Measurements from ENCODE around the gene NCBP1.
A peak's percentile ranks its signal among the peaks of the same experiment; 100 is the strongest.
"Not testable (repeated sequence)": the region's sequence is repeated elsewhere in the genome, so short reads cannot be mapped to it uniquely, and the experiment has no call there.

Gene NCBP1

DNA sequence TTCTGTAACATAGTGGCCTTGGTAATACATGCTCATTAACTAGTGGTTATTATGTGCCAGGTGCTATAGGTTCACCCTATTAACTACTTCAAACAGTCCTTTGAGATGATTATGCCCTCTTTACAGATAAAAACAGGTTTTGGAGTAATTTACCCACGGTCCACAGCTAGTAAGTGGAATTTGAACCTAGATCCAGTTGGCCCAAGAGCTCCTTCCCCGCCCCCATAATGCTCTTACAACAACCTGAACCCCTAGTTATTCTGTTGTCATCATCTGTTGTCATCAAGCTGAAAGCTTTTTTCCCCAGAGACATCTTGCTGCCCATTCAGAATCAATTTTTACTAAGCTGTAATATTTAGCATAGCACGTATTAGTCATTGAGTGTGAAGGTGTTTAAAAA, 40.3 kb downstream of the NCBP1 start:
- no peak for DNase-seq

DNA sequence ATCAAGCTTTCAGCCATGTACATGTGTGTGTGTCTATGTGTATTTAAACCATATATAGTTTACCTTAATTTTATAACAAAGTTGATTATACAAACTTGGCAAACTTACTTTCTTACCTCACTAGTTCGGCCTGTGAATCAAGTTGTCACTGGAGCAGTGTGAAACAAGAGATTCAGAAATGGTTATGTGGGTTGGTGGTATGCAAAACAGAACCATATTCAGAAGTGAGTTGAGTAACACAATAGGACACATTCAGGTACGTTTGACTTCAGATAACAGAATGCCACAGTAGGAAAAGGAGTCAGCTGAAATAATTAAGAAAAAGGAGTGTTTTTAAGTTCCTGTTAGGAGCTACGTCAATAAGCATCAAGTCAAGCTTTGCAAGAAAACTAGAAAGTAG, 42.0 kb downstream of the NCBP1 start:
- DNase-seq = no peak

DNA sequence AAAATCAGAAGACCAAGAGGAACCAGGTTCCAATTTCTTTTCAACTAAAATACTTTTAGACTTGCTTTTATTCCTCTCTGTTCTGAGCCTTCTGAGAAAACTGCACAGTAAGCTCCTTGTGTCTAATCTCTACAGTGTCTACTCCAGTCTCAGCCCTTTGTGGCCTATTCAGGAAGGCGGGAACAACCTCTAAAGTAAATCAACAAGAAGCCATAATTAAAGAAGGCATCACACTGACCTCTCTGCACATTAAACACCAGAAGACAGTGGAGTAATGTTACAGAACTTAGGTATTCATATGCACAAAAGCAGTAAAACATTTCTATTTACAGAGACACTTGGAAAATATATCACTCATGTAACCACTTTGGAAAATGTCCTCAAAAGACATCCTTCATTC, 48.6 kb downstream of the NCBP1 start:
- DNase-seq = no peak

DNA sequence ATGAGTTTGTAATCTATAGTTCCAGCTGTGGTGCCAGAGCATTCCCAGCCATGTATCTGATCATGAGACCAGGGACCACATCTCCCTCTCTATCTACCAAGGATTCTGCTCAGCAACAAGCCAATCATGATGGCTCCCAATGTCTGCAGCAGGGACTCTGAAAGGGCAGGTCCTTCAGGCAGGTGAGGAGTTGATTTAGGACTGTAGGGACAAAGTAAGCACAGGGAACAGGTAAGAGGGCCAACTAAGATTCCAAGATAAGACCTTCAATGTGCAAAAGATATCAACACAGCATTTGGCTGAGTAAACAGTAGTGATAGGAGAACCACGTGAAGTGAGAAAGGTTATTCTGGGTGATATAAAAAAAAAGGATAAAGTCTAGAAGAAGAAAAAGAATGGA, 55.0 kb downstream of the NCBP1 start:
- DNase-seq = no peak

- DNase-seq = no peak
Measured at GRCh38 chr9:97689401-97690180, 56.0 kb downstream of the NCBP1 start.

- no peak for DNase-seq
Measured at GRCh38 chr9:97694769-97695168, 61.1 kb downstream of the NCBP1 start.

GRCh38 chr9:97695390-97695789, 61.8 kb downstream of the NCBP1 start:
- no peak for DNase-seq

DNA sequence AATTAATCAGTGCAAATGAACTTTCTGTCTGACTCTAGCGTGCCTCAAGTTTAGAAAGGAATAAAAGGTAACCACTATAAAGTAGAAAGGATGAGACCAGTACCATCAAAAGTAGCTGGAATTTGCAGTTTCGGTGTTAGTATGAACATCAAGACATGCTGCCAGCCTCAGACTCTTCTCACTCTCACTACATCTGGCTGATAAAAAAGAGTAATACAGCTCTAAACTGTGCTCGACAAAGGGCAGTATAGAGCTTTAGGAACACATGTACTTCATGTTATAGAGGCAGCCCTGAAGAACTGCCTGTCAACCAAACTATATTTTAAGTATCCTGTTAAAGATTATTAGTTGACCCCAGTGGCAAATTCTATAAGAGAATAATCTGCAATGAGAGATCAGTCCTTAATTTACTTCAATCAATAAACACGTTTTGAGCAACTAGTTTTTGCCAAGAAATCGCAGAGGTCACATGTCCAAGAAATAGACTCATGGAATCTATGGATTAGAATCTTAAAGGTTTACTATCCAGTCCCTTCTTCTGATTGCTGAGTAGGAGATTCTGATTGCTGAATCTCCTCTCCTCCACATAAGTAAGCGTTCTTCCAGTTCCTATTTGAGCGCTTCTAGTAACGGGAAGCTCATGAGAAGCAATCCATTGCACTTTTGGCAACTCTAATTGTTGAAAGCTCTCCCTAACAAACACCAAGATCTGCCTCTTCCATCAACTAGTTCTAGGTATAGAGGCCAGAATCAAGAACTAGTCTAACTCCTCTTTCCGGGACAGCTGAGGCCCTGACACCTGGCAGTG, 62.6 kb downstream of the NCBP1 start:
- peak in 1 of 5 donors; percentile 12 for DNase-seq

DNA sequence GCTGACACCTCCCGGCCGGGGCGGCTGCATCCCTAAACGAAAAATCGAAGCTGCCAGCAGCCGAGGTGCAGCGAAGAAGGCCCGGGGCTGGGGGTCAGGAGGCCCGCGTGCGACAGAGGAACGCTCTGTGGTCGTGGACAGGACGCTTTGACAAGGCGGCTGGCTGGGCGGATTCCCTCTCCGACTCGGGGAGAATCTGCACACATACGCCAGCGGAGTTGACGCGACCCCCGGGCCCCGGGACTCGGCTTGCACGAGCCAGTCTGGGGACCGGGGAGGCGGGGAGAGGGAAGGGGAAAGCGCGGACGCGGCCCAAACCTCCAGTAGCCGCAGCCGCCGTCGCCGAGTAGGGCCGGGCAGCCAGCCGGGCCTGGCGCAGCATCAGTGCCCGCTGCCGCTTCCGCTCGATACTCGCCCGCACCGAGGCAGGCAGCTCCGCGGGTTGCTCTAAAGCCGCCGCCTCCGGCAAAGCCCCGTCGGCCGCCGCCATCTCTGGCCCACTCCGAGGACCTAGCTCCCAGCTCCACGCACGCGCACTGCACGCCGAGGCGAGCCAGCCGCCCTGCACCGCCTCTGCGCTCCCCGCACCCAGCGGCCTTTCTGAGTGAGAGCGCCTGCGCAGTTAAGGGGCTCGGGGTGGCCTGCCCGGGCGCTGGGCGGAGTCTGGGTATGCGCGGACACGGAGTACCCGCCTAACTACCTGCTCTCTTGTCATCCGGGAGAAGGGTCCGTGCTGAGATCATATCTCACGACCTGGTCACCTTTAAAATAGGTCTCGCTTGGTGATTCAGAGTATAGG, 63.4 kb downstream of the NCBP1 start, which contains the start of gene XPA:
Gene XPA (minus strand): TSS at position 538 of the 799 bp plus-strand sequence. CDS start 48 bp downstream, at position 490.
- DNase-seq = peak; percentile 95 to 98 (median 97)

GRCh38 chr9:97697837-97698236, 64.2 kb downstream of the NCBP1 start:
- DNase-seq = no peak

GRCh38 chr9:97698865-97699264, 65.2 kb downstream of the NCBP1 start:
- no peak for DNase-seq

DNA sequence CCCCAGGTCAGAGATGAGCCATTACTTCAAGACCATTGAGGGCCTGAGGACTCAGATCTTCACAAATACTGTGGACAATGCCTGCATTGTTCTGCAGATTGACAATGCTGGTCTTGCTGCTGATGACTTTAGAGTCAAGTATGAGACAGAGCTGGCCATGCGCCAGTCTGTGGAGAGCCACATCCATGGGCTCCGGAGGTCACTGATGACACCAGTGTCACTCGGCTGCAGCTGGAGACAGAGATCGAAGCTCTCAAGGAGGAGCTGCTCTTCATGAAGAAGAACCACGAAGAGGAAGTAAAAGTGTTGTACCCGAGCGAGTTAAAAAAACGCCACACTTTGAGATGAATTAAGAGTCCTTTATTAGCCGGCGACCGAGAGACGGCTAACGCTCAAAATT, 65.7 kb downstream of the NCBP1 start:
- DNase-seq = not testable (repeated sequence)

GRCh38 chr9:97699824-97700223, 66.2 kb downstream of the NCBP1 start:
- not testable (repeated sequence) for DNase-seq

DNA sequence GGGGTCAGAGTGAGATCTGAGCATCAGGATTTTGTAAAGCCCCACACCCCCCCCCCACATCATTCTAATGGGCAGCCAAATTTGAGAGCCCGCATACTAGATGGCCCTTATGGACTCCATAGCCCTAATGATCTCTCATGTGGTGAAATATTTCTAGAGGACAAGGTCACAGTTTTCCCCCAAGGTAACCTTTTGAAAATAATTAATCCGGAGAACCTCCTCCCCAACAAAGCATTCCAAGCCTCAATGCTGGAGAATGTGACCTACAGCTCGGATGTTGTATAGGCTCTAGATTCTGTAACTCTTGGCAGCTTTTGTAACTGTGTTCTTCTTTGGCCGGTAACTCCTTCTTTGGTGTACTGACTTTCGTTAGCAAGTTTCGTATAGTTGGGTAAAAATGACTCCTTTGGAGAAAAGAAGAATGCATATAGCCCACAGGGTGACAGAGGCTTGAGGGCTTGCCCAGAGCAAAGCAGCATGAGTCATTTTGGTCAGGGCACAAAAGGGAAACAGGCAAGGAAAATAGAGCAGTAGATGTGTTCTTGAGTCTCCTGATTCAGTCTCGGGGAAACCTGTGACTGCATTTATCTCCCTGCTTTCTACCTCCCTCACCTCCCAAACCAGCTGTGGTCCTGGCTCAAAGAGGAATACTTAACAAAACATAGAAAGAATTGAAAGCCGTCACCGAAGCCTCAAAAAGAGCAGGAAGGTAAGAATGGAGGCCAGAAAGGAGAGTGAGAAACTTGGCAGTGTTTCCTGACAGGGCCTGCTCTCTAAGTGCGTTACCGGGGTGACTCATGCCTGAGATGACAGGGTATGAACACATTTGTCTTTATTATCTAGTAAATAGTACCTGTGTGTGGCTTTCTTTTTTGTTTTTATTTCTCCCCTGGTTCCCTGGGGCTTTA, 70.1 kb downstream of the NCBP1 start:
- peak in 1 of 5 donors; percentile 63 for DNase-seq

DNA sequence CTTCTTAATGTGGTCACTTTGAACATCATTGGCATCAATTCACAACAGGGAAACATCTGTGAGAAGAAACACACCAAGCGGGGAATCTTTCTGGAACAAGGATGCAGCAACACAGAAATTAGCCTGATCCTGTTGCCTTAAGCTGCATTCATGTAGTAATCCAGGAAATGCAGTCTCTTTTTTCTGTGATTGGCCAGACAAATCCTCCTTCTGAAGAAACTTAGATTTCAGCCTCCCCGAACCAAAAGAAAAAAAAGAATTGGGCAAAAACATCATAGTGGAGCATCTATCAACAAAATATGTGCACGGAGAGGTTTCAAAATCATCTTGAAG, 70.7 kb downstream of the NCBP1 start:
- no peak for DNase-seq

DNA sequence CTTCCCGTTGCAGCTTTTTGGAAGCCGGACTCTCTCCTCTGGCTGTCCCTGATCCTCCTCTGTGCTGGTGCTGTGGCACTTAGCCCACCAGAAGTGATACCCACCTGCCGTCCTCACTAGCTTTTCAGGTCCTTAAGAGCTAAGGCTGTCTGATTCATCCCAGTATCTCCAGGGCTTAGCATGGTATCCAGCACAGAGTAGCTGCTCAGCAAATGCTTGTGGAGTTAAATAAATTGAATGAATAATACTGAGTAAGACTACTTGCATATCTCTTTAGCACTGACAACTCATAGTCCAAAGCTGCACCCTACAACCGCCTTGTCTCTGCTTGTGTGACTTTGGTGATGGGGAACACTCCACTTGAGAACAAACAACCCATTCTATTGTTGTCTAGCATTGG, 71.2 kb downstream of the NCBP1 start:
- no peak for DNase-seq

DNA sequence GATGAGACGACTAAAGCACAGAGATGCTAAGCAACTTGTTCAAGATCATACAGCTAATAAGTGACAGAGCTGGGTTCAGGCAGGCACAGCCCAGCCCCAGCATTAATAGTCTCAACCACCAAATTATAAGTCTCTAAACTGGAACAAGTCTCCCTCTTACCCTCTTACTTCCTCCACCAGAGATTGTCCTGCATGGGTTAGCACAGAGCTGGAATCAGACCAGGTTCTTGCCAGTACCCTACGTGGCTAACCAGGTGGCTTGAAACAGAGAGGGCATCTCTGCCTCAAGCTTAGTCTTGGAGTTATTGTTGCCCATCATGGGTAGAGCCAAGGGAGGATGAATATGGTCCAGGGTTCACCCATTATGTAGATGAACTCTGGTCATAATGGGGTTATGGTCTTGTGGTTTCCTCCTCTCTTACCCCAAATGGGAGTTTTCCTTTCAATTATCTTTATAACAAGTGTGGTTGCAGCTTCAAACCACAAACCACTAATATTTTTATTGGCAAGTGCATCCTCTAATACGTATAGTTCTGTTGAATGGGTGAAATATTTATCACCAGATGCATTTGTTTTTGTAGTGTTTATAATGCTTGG, 71.8 kb downstream of the NCBP1 start:
- DNase-seq = no peak

GRCh38 chr9:97706246-97706645, 72.6 kb downstream of the NCBP1 start:
- no peak for DNase-seq

DNA sequence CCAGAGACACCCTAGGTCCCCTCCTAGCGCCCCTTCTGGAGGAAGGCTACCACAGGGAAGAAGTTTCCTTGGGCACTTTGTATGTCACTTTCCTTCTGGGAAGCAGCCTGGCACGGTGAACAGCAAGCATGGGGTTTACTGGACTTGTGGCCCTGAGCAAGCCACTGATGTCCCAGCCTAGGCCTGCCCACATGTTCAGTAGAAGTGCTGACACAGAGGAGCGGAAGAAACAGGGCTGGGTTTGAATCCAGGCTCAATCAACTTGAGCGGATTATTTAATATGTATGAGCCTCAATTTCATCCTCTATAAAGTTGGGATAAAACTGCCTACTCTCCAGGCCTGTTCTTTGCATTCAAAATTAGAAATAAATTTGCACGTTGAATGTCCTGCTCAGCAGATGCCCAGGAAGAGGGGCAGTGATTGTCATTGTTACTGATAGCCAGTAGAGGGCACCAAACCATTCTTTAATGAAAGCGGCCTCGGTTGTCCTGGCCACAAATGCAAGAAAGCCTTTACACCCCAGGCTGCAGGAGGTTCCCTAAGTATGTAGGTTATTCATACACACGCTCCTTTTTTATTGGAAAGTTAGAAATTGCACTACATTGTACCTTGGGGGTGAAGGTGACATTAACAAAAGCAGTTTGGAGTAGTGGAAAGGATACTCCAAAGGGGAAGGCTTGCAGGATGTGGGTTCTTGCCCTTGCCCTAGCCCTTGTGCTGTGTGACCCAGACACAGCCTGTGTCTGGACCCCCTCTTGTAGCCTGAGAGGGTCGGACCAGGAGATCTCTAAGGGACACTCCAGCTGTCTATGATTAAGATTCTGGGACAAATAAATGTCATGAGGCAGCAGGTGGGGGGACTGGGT, 77.0 kb downstream of the NCBP1 start:
- peak in 4 of 5 donors; percentile 21 to 63 (median 36) for DNase-seq

- no peak for DNase-seq
Measured at GRCh38 chr9:97711223-97711626, 77.6 kb downstream of the NCBP1 start.

DNA sequence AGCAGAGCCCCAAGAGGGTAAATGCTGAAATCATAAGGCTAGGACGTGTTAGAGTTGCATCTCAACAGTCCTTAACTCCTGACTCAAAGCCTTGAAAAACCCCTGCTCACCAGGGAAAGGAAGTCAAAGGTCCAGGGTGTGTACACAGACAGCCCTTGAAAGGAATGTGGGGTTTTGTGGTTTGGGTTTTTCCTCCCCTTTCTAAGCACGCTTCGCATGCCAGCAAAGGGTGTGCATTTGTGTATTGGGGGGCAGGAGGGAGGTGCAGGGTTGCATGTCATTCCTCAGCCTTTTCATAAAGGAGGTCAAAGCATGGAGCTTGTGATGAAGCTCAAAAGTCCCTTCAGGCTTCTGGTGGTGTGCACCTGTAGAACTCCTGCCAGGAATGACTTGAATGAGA, 80.8 kb downstream of the NCBP1 start:
- DNase-seq = no peak

All from T-helper 1 cell (primary cell).